ENCODE data around the gene CNTNAP1.

CNTNAP1 gene

DNA sequence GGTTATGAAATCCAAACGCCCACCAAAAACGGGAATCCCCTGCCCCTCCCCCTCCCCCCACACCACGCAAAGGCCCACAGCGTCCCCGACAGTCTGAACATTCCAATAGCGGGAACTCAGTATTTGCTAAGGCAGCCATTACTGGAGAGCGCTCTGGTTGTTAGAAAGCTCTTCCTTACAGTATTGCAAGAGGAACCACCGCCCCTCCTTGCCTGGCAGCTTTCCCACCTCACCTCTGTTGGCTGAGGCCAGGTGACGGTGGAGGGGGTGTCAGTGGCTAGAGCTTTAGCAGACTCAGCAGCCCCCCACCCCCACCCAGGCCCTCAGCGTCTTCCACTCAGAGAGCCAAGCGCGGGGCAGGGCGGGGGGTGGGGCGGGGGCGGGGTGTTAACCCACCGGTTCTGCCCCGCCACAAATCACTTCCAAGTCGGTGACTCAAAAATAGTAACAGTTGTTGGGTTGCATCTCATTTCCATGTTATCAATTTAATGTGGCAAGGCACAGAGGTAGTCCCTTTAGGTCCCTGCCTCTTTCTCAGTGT is 3.3 kb upstream of the CNTNAP1 start:
- POLR2A ChIA-PET, result interaction anchor here (0.5 to 1.2 kb wide), 5 partner anchors 20 to 146 kb away, joined by 3 to 5 read pairs (median 3); partner anchors contain the start of genes PSMC3IP and TUBG2
- DNase-seq (ENCODE audit: low read depth, low spot score), result no peak
- CTCF ChIA-PET, result interaction anchor here (0.8 to 6.4 kb wide), 18 partner anchors 8 to 145 kb away, joined by 3 to 120 read pairs (median 5); partner anchors contain the start of genes BECN1, PSMC3IP, RETREG3 and TUBG1
- no peak for TF ChIP-seq CTCF (IDR thresholded peaks at IDR 0.05; ENCODE audit: insufficient read depth, low read length, missing control alignments)
- peak overlapping the region; percentile 46 for H3K4me3 ChIP-seq (ENCODE audit: low read depth, low read length)

DNA sequence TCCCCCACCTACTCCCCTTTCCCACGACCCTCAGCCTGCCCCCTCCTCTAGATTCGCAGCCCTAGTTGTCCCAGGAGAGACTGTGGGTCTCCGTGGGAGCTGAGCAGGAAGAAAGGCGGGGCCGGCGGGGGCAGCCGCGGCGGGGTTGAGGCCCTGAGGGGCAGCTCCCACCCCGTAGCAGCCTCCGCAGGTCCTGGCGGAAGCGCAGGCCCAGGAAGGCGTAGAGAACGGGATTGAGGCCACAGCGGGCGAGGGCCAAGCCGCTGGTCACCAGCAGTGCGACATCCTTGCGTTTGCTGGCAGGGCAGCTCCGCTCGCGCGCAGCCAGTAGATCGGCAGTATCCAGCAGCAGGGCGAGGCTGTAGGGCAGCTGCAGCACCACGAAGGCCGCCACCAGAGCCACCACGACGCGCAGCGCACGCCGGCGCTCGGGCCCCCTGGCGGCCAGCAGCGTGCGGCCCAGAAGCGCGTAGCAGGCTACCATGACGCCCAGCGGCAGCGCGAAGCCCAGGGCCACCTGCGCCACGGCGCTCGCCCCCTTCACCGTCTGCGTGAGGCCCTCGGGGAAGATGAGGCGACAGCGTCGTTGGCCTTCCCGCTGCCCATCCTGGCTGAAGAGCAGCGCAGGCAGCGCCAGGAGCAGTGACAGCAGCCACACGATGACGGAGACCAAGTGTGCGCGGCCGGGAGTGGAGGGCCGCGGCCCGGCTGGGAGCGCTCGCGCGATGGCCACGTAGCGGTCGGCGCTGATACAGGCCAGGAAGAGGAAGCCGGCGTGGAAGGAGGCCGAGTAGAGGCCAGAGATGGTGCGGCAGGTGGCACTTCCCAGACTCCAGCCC is 2.6 kb upstream of the CNTNAP1 start:
- peak; percentile 87 for TF ChIP-seq CTCF (IDR thresholded peaks at IDR 0.05; ENCODE audit: insufficient read depth, low read length, missing control alignments)
- no peak for DNase-seq (ENCODE audit: low read depth, low spot score)
- ChIA-PET POLR2A (interaction anchor here (0.5 to 1.2 kb wide), 3 partner anchors 20 to 102 kb away, joined by 3 to 5 read pairs (median 3); partner anchors contain the start of genes PSMC3IP and TUBG2), CTCF (interaction anchor here (0.8 to 6.4 kb wide), 31 partner anchors 9 to 143 kb away, joined by 3 to 120 read pairs (median 5); partner anchors contain the start of genes PSMC3IP, RAMP2, RETREG3 and TUBG1)
- H3K4me3 ChIP-seq (ENCODE audit: low read depth, low read length), result peak overlapping the region; percentile 46

DNA sequence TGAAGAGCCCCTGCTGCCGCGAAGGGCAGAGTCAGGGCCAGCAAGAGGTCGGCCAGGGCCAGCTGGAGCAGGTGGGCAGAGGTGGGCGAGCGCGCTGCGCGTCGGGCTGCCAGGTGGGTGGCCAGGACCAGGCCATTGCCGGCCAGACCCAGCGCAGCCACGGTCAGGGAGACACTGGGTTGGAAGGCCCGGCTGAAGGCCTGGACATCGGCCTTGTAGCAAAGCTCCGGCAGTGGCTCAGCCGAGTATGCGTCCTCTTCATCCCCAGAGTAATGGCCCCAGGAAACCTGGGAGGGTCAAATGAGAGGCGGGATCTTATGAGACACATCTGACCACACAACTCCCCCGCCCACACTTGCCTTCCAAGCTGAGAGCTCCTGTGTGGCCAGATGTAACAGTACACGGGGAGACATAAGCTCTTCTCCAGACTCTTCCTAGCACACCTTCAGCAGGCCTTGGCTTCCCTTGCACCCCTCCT is 2.0 kb upstream of the CNTNAP1 start:
- peak overlapping the region; percentile 46 for H3K4me3 ChIP-seq (ENCODE audit: low read depth, low read length)
- CTCF ChIA-PET, result interaction anchor here (0.7 to 6.4 kb wide), 28 partner anchors 9 to 248 kb away, joined by 3 to 120 read pairs (median 4); partner anchors contain the start of genes PSMC3IP, RAMP2 and TUBG2
- no peak for TF ChIP-seq CTCF (IDR thresholded peaks at IDR 0.05; ENCODE audit: insufficient read depth, low read length, missing control alignments)
- DNase-seq (ENCODE audit: low read depth, low spot score), result no peak
- POLR2A ChIA-PET, result interaction anchor here (1.2 kb wide), 3 partner anchors 21 to 102 kb away, joined by 3 to 5 read pairs (median 4); partner anchors contain the start of genes PSMC3IP and TUBG2

- CTCF ChIA-PET, result interaction anchor here (1.1 to 3.7 kb wide), 5 partner anchors 8 to 104 kb away, joined by 3 to 42 read pairs (median 5); partner anchors contain the start of gene PSMC3IP
- POLR2A ChIA-PET, result interaction anchor here (0.9 to 1.9 kb wide), 5 partner anchors 10 to 105 kb away, joined by 3 to 19 read pairs (median 6); partner anchors contain the start of genes PSMC3IP, RETREG3, TUBG1 and TUBG2
- H3K4me3 ChIP-seq (ENCODE audit: low read depth, low read length), result peak overlapping the region; percentile 78
- no peak for DNase-seq (ENCODE audit: low read depth, low spot score)
- no peak for TF ChIP-seq CTCF (IDR thresholded peaks at IDR 0.05; ENCODE audit: insufficient read depth, low read length, missing control alignments)
Measured at GRCh38 chr17:42682722-42683403, 532 bp downstream of the CNTNAP1 start.

DNA sequence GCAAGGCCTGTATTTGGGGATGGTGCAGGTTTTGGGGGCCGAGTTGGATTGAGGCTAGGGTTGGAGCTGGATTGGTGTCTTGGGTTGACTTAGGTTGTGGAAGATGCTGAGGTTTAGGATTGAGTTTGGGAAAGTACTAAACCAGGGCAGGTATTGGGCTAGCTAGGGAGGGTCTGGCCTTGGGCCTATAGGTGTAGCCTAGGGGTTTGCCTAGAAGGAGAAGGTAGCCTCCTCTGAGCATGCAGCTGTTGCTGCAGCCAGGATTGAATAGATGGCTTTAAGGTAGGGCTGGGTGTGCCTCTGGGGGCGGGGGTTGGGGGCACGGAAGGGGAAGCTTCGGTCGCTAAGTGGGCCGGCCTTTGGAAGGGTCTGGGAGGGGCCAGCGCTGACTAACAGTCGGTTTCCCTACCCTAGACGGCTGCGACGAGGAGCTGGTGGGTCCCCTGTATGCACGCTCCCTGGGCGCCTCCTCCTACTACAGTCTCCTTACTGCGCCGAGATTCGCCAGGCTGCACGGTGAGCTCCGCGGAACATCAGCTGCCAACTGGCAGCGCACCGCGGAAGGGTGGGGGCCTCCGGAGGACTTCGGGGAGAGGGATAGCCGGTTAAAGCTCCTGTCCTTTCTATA is 1.2 kb downstream of the CNTNAP1 start:
- ChIA-PET POLR2A (interaction anchor here (0.9 to 1.9 kb wide), 5 partner anchors 10 to 105 kb away, joined by 3 to 19 read pairs (median 6); partner anchors contain the start of genes PSMC3IP, RETREG3, TUBG1 and TUBG2), CTCF (interaction anchor here (0.7 to 3.7 kb wide), 6 partner anchors 9 to 104 kb away, joined by 3 to 42 read pairs (median 4); partner anchors contain the start of gene PSMC3IP)
- H3K4me3 ChIP-seq (ENCODE audit: low read depth, low read length), result peak overlapping the region; percentile 78
- TF ChIP-seq CTCF (IDR thresholded peaks at IDR 0.05; ENCODE audit: insufficient read depth, low read length, missing control alignments), result no peak
- DNase-seq (ENCODE audit: low read depth, low spot score), result no peak
